Stimulated activated CD4-positive, alpha-beta T cell treated with anti-CD3 and anti-CD28 coated beads, Interleukin-15, amount 100 ng/mL, for 48 hours (primary cell): ENCODE results near the gene CDH23.
A peak's percentile ranks its signal among the peaks of the same experiment; 100 is the strongest.

ENCODE experiments used
- DNase-seq, 2 donors: peaks; one replicate each; pipeline ENCODE4 v3.0.0-alpha.2; 2020; ENCODE audit warnings: low read depth in 2 of 2

The CDH23 gene

GRCh38 chr10:71537681-71538080, 141.0 kb downstream of the CDH23 start:
- DNase-seq, result no peak

GRCh38 chr10:71538608-71539260, 142.0 kb downstream of the CDH23 start:
- no peak for DNase-seq

- no peak for DNase-seq
Observed at GRCh38 chr10:71539442-71540118, 142.9 kb downstream of the CDH23 start.

- DNase-seq, result no peak
Observed at GRCh38 chr10:71542478-71542877, 145.8 kb downstream of the CDH23 start.

- DNase-seq, result no peak
Observed at GRCh38 chr10:71543608-71544170, 147.0 kb downstream of the CDH23 start.

- no peak for DNase-seq
Observed at GRCh38 chr10:71545001-71545400, 148.3 kb downstream of the CDH23 start.

- DNase-seq, result no peak
Observed at GRCh38 chr10:71546220-71546619, 149.5 kb downstream of the CDH23 start.

- no peak for DNase-seq
Observed at GRCh38 chr10:71547312-71547711, 150.6 kb downstream of the CDH23 start.

GRCh38 chr10:71547876-71548846, 151.4 kb downstream of the CDH23 start:
- peak in 1 of 2 donors; percentile 9 for DNase-seq

GRCh38 chr10:71549766-71550533, 153.2 kb downstream of the CDH23 start:
- no peak for DNase-seq

GRCh38 chr10:71550628-71551027, 153.9 kb downstream of the CDH23 start:
- DNase-seq, result no peak

GRCh38 chr10:71551970-71552369, 155.2 kb downstream of the CDH23 start:
- DNase-seq, result no peak

GRCh38 chr10:71553432-71553831, 156.7 kb downstream of the CDH23 start:
- no peak for DNase-seq

GRCh38 chr10:71554671-71555070, 158.0 kb downstream of the CDH23 start:
- no peak for DNase-seq

GRCh38 chr10:71555087-71555723, 158.5 kb downstream of the CDH23 start:
- DNase-seq, result no peak

GRCh38 chr10:71555724-71556119, 159.0 kb downstream of the CDH23 start:
- no peak for DNase-seq

- no peak for DNase-seq
Observed at GRCh38 chr10:71558991-71559390, 162.3 kb downstream of the CDH23 start.

- DNase-seq, result no peak
Observed at GRCh38 chr10:71561003-71561574, 164.4 kb downstream of the CDH23 start.

GRCh38 chr10:71562181-71562580, 165.5 kb downstream of the CDH23 start:
- no peak for DNase-seq

GRCh38 chr10:71562904-71563303, 166.2 kb downstream of the CDH23 start:
- DNase-seq, result no peak
